Activated CD8-positive, alpha-beta memory T cell treated with anti-CD3 and anti-CD28 coated beads for 1 hour (primary cell): Measurements from ENCODE around the gene IRF3.

Source experiments
- DNase-seq, 2 donors: peaks; one replicate each; pipeline ENCODE4 v3.0.0-alpha.2; 2020; ENCODE audit warnings: low read depth in 1 of 2; ENCODE audit errors: extremely low read depth in 1 of 2

The IRF3 gene

GRCh38 chr19:49665351-49666119 is at the start of gene IRF3, which contains the start of gene BCL2L12:
IRF3 (minus strand) TSS chr19:49665857; CDS start chr19:49664838, 1,019 bp downstream.
BCL2L12 (plus strand) TSS chr19:49665933; CDS start chr19:49666693, 760 bp downstream.
- DNase-seq, result peak; percentile 99

GRCh38 chr19:49713236-49713845 is 47.7 kb upstream of the IRF3 start:
- no peak for DNase-seq

- DNase-seq, result no peak
These were observed 46.8 kb upstream of the IRF3 start for GRCh38 chr19:49712397-49712859.

GRCh38 chr19:49710372-49710951 is 44.8 kb upstream of the IRF3 start:
- no peak for DNase-seq

- DNase-seq, result no peak
These were observed 40.3 kb upstream of the IRF3 start for GRCh38 chr19:49705919-49706318.

- no peak for DNase-seq
These were observed 39.4 kb upstream of the IRF3 start for GRCh38 chr19:49704888-49705642.

GRCh38 chr19:49701271-49701786 is 35.7 kb upstream of the IRF3 start:
- DNase-seq, result no peak

GRCh38 chr19:49700563-49700962 is 34.9 kb upstream of the IRF3 start:
- DNase-seq, result no peak

GRCh38 chr19:49699364-49699763 is 33.7 kb upstream of the IRF3 start:
- no peak for DNase-seq

GRCh38 chr19:49696865-49697264 is 31.2 kb upstream of the IRF3 start:
- no peak for DNase-seq

GRCh38 chr19:49696115-49696514 is 30.5 kb upstream of the IRF3 start:
- no peak for DNase-seq

- no peak for DNase-seq
These were observed 26.5 kb upstream of the IRF3 start for GRCh38 chr19:49692147-49692506.

GRCh38 chr19:49691243-49692146 is 25.8 kb upstream of the IRF3 start:
- no peak for DNase-seq

- DNase-seq, result peak in 1 of 2 donors; percentile 22
These were observed 25.1 kb upstream of the IRF3 start, which contains the start of gene CPT1C for GRCh38 chr19:49690656-49691242. CPT1C (plus strand) TSS chr19:49691116; CDS start chr19:49692253, 1,137 bp downstream.

- no peak for DNase-seq
These were observed 24.5 kb upstream of the IRF3 start for GRCh38 chr19:49690079-49690655.

GRCh38 chr19:49689133-49690078 is 23.7 kb upstream of the IRF3 start, which contains the start of gene ADM5:
ADM5 (plus strand) TSS chr19:49689594; CDS start chr19:49689838, 244 bp downstream.
- no peak for DNase-seq

GRCh38 chr19:49688531-49689132 is 23.0 kb upstream of the IRF3 start:
- no peak for DNase-seq
